Hindlimb muscle (tissue), 1 donor: ENCODE results near the gene TNIK. TPM values are rescaled to one million over a fixed set of nuclear protein-coding genes. Genes with fewer than 3 reads are reported as not detected.

Source experiments
- DNase-seq: peaks from one replicate; pipeline ENCODE4 v3.0.0-alpha.2; 2013
- polyA plus RNA-seq: library from polyadenylated mRNA; unstranded; fragments of 120-200 nt; gene quantifications from one replicate; pipeline ENCODE4 v1.2.1, GENCODE V29; 2013; ENCODE audit not compliant: insufficient read length

TNIK gene
- polyA plus RNA-seq, 1 donor, result 49.1 TPM

GRCh38 chr3:171021377-171021776, 438.8 kb downstream of the TNIK start:
- no peak for DNase-seq

- no peak for DNase-seq
These were observed 441.9 kb downstream of the TNIK start for GRCh38 chr3:171018156-171018935.

- DNase-seq, result no peak
These were observed 446.1 kb downstream of the TNIK start for GRCh38 chr3:171013822-171014748.

GRCh38 chr3:171011873-171012336, 448.3 kb downstream of the TNIK start:
- DNase-seq, result no peak
